Smooth muscle cell (in vitro differentiated cells): Measurements from ENCODE around the gene KIF13A. TPM values are rescaled to one million over a fixed set of nuclear protein-coding genes. Genes with fewer than 3 reads are reported as not detected.

Experiments
- DNase-seq: peaks from one replicate; lab custom pipeline; 2025; ENCODE audit not compliant: unreplicated experiment; lab: John Stamatoyannopoulos, UW
- H2AFZ ChIP-seq: fragments of 200-600 bp; sonication (generic); 2 replicates; pipeline ENCODE4 v1.6.0; 2016; ENCODE audit warnings: antibody characterized with exemption, low read depth, mild to moderate bottlenecking
- H3F3A ChIP-seq: fragments of 200-600 bp; sonication (generic); 2 replicates; pipeline ENCODE4 v1.6.0; 2017; ENCODE audit warnings: antibody characterized with exemption, low read depth
- H3K27ac ChIP-seq: fragments of 200-600 bp; sonication (generic); 2 replicates; pipeline ENCODE4 v1.5.1; 2016; ENCODE audit warnings: low read depth, mild to moderate bottlenecking
- H3K27me3 ChIP-seq: fragments of 200-600 bp; sonication (generic); 2 replicates; pipeline ENCODE4 v1.6.1; 2016; ENCODE audit warnings: low read depth, mild to moderate bottlenecking
- H3K36me3 ChIP-seq: fragments of 200-600 bp; sonication (generic); 2 replicates; pipeline ENCODE4 v1.5.1; 2016; ENCODE audit warnings: low read depth
- H3K4me1 ChIP-seq: fragments of 200-600 bp; sonication (generic); 2 replicates; pipeline ENCODE4 v1.5.1; 2016; ENCODE audit warnings: low read depth
- H3K4me2 ChIP-seq: fragments of 200-600 bp; sonication (generic); 2 replicates; pipeline ENCODE4 v1.6.0; 2016; ENCODE audit warnings: mild to moderate bottlenecking
- H3K4me3 ChIP-seq: fragments of 200-600 bp; sonication (generic); 2 replicates; pipeline ENCODE4 v1.5.1; 2016; ENCODE audit warnings: mild to moderate bottlenecking
- H3K79me2 ChIP-seq: fragments of 200-600 bp; sonication (generic); 2 replicates; pipeline ENCODE4 v1.6.0; 2016; ENCODE audit warnings: low read depth, mild to moderate bottlenecking
- H3K9ac ChIP-seq: fragments of 200-600 bp; sonication (generic); 2 replicates; pipeline ENCODE4 v1.6.0; 2016; ENCODE audit warnings: low read depth
- H3K9me3 ChIP-seq: fragments of 200-600 bp; sonication (generic); replicated peaks from 2 replicates; pipeline ENCODE4 v1.5.1; 2016; ENCODE audit warnings: low read depth
- H4K20me1 ChIP-seq: fragments of 200-600 bp; sonication (generic); 2 replicates; pipeline ENCODE4 v1.6.0; 2016; ENCODE audit warnings: low read depth
- WGBS: methylation state at CpG from one replicate; pipeline ENCODE4 v1.1.7; 2016; ENCODE audit warnings: low lambda C conversion rate; 5-methylcytosine and 5-hydroxymethylcytosine counted together
- polyA plus RNA-seq: library from polyadenylated mRNA; unstranded; fragments of >200 nt; fragmentation: Nextera tagmentation; extraction: Ambion mirVana; gene quantifications from 2 replicates; pipeline ENCODE4 v1.2.1, GENCODE V29; 2016
- total RNA-seq: library from RNA; depleted of rRNA; stranded (reverse); fragments of >200 nt; gene quantifications from 2 replicates; pipeline ENCODE4 v1.2.3, GENCODE V29; 2014
- TF ChIP-seq, protein P1 (sequence below): fragments of 200-600 bp; sonication (generic); IDR thresholded peaks from 2 replicates; pipeline ENCODE4 v1.5.1; 2017; ENCODE audit warnings: borderline replicate concordance, mild to moderate bottlenecking, antibody characterized with exemption; ENCODE audit not compliant: insufficient read depth, poor library complexity, severe bottlenecking

KIF13A gene
- total and polyA plus RNA-seq, 2 experiments from 2014 or later, result 10.4 to 28.4 TPM

DNA sequence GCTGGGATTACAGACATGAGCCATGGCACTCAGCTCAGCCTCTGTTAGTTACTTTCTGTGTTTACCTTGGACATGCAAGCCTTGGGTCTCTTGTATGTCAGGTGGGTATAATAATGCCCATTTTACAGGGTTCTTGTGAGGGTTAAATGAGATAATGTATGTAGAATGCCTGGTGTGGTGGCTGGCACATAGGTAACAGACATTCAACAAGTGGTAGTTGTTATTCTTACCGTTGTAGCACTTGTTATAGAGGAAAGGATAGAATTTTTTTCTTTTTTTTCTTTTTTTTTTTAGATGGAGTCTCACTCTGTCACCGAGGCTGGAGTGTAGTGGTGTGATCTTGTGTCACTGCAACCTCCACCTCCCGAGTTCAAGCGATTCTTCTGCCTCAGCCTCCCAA lies 8.0 kb upstream of the KIF13A start:
- no peaks in the 10 kb centered on the region for H3K27me3 ChIP-seq
- TF ChIP-seq, protein P1, sequence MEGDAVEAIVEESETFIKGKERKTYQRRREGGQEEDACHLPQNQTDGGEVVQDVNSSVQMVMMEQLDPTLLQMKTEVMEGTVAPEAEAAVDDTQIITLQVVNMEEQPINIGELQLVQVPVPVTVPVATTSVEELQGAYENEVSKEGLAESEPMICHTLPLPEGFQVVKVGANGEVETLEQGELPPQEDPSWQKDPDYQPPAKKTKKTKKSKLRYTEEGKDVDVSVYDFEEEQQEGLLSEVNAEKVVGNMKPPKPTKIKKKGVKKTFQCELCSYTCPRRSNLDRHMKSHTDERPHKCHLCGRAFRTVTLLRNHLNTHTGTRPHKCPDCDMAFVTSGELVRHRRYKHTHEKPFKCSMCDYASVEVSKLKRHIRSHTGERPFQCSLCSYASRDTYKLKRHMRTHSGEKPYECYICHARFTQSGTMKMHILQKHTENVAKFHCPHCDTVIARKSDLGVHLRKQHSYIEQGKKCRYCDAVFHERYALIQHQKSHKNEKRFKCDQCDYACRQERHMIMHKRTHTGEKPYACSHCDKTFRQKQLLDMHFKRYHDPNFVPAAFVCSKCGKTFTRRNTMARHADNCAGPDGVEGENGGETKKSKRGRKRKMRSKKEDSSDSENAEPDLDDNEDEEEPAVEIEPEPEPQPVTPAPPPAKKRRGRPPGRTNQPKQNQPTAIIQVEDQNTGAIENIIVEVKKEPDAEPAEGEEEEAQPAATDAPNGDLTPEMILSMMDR, result no peak
- DNase-seq, result no peak
- no peak overlapping the region for H3K4me2 ChIP-seq
- no peaks in the 10 kb centered on the region for H3K9me3 ChIP-seq
- H4K20me1 ChIP-seq, result no peaks in the 10 kb centered on the region
- H3K4me1 ChIP-seq, result no peaks in the 10 kb centered on the region
- no peak overlapping the region for H3K27ac ChIP-seq
- 100% methylated on average over 4 of the region's 4 CpGs for WGBS
- H3K79me2 ChIP-seq, result no peaks in the 10 kb centered on the region
- H3F3A ChIP-seq, result peaks cover 9% of the 10 kb centered on the region
- no peak overlapping the region for H2AFZ ChIP-seq
- H3K4me3 ChIP-seq, result no peak overlapping the region
- H3K36me3 ChIP-seq, result no peaks in the 10 kb centered on the region
- H3K9ac ChIP-seq, result no peak overlapping the region

DNA sequence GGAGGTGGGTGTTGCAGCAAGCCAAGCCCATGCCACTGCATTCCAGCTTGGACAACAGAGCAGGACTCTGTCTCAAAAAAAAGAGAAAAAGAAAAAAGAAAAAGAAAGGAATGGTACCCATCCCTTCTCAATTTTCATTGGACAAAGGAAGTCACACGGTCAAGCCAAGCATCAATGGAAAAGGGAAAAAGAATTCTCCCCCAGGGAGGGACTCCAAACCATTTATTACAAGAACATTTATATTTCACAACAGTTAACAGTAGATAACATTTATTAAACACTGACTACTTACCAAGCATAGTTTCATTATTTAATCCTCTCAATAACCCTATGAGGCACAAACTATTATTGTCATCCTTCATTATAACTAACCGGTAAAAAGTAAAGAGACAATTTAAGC lies 6.6 kb upstream of the KIF13A start:
- Histone ChIP-seq H3K27ac (peak overlapping the region; percentile 90), H3K9me3 (no peaks in the 10 kb centered on the region), H4K20me1 (no peaks in the 10 kb centered on the region), H3K4me1 (no peaks in the 10 kb centered on the region), H3K36me3 (no peaks in the 10 kb centered on the region), H3F3A (peaks cover 9% of the 10 kb centered on the region), H3K79me2 (no peaks in the 10 kb centered on the region), H2AFZ (no peak overlapping the region), H3K4me2 (peak overlapping the region; percentile 32), H3K27me3 (no peaks in the 10 kb centered on the region), H3K4me3 (no peak overlapping the region), H3K9ac (peak overlapping the region; percentile 57)
- no peak for DNase-seq
- TF ChIP-seq, protein P1, result no peak
- 74% methylated on average over 2 of the region's 2 CpGs for WGBS

DNA sequence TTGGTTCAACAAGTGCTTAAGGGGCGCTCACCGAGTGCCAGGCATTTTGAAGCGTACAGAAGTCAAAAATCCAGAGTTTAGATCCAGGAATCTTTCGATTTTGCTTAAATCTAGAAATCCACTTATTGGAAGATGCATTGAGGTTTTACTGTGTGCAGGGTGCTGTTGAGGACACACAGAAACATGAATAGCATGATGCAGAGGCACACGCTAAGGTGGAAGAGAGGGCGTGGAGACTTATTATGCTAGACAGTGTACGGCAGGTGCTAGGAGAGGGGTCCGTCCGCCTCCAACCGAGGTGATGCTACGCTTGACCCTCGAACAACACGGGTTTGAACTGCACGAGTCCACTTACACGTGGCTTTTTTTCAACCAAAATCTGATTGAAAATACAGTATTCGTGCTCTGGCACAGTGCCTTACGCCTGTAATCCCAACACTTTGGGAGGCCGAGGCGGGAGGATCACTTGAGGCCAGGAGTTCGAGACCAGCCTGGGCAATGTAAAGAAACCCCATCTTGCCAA lies 1.0 kb upstream of the KIF13A start:
- Histone ChIP-seq H3K9ac (peak overlapping the region; percentile 74), H3K9me3 (no peaks in the 10 kb centered on the region), H3K27ac (peak overlapping the region; percentile 75), H3K4me3 (peak overlapping the region; percentile 81), H3K36me3 (no peaks in the 10 kb centered on the region), H3K4me1 (peaks cover 15% of the 10 kb centered on the region), H3K4me2 (peak overlapping the region; percentile 93), H3F3A (peaks cover 12% of the 10 kb centered on the region), H4K20me1 (peaks cover 29% of the 10 kb centered on the region), H2AFZ (peak overlapping the region; percentile 81), H3K27me3 (no peaks in the 10 kb centered on the region), H3K79me2 (peaks cover 34% of the 10 kb centered on the region)
- 76% methylated on average over 20 of the region's 20 CpGs for WGBS
- TF ChIP-seq, protein P1, result no peak
- no peak for DNase-seq
